Stimulated activated CD8-positive, alpha-beta memory T cell treated with anti-CD3 and anti-CD28 coated beads, Interleukin-7, amount 100 ng/mL, for 4 hours (primary cell): ENCODE data around the gene ADGRE2.
"Not testable (repeated sequence)": the region's sequence is repeated elsewhere in the genome, so short reads cannot be mapped to it uniquely, and the experiment has no call there.

ENCODE experiments used
- DNase-seq, 2 donors: peaks; one replicate each; pipeline ENCODE4 v3.0.0-alpha.2; 2020; ENCODE audit warnings: low read depth in 2 of 2

Gene ADGRE2

DNA sequence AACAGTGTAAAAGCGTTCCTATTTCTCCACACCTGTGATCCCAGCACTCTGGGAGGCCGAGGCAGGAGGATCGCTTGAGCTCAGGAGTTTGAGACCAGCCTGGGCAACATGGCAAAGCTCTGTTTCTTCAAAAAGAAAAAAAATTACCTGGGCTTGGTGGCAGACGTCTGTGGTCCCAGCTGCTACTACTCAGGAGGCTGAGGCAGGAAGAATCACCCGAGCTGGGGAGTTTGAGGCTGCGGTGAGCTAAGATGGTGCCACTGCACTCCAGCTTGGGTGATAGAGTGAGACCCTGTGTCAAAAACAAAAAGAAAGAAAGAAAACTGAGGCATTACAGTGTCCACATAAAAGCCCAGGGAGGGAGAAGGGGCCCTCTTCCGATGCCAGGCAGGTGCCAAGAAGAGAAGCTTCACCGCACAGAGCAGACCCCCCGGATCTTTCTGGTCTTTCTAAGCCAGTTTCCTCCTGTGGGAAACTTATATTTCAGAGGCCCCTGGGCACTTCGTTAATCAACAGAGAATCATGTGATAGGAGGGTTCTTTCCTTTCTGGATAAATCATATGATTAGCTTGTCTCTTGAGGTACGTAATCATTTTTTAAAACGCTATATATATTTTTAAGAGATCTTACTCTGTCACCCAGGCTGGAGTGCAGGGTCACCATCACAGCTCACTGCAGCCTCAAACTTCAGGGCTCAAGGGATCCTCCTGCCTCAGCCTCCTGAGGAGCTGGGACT is at the start of gene ADGRE2:
TSS of gene ADGRE2 (minus strand) at position 451 of the 736 bp plus-strand sequence. CDS start 1,804 bp downstream, outside the sequence.
- DNase-seq: not testable (repeated sequence)

DNA sequence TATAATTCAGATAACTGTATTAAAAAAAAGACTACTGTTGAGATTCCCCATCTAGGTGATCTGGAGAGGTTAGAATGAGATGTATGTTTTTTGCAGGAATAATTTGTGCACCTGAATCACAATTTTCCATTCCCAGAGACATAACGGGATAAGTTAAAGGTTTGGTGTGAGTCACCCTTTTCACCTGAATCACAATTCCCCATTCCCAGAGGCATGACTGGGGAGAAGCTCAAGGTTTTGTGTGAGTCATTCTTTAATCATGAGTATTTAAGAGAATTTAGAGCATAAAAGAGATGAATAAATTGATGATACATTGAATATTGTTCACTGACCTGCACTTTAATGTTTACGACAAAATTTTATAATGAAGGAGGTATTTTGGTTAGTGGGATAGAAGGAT is 47.6 kb upstream of the ADGRE2 start:
- no peak for DNase-seq

DNA sequence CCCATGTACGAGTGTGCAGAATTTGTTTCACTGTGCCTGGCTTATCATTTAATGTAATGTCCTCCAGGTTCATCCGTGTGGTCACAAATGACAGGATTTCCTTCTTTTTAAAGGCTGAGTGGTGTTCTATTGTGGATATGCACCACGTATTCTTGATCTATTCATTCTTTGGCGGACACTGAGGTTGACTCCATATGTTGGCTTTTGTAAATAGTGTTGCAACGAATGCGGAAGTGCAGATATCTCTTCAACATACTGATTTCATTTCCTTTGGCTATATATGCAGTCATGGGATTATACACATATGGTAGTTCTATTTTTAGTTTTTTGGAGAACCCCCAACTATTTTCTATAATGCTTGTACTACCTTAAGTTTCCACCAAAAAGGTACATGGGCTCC is 43.6 kb upstream of the ADGRE2 start:
- no peak for DNase-seq

DNA sequence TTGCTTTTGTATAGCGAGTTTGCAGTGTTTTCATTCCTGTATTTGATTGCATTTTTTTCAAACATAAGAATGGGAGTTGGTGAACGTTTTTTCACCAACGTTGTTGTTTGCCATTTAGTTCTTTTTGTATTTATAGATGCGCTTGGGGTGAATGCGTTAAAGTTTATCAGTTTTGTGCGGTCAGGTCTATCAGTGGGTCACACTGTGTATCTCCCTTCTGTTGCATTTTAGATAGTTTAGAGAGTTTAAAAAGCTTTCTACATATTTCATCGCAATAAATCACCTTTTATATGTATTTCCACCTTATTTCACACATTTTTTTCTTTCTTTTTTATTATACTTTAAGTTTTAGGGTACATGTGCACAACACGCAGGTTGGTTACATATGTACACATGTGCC is 40.2 kb upstream of the ADGRE2 start:
- no peak for DNase-seq

DNA sequence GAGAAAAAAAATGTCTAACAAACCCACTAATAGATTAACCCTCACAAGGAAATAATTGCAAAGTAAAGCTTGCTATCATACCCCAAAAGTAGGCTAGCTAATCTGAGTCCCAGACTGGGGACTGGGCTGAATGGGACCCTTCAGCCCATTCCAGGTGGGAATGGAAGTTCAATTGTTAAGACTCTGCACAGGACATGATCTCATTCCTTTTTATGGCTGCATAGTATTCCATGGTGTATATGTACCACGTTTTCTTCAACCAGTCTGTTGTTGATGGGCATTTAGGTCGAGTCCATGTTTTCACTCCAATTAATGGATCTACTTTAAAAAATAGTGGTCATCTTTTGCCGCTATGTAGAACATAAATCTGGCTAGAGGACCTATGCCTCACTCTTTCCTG is 38.7 kb upstream of the ADGRE2 start:
- no peak for DNase-seq

DNA sequence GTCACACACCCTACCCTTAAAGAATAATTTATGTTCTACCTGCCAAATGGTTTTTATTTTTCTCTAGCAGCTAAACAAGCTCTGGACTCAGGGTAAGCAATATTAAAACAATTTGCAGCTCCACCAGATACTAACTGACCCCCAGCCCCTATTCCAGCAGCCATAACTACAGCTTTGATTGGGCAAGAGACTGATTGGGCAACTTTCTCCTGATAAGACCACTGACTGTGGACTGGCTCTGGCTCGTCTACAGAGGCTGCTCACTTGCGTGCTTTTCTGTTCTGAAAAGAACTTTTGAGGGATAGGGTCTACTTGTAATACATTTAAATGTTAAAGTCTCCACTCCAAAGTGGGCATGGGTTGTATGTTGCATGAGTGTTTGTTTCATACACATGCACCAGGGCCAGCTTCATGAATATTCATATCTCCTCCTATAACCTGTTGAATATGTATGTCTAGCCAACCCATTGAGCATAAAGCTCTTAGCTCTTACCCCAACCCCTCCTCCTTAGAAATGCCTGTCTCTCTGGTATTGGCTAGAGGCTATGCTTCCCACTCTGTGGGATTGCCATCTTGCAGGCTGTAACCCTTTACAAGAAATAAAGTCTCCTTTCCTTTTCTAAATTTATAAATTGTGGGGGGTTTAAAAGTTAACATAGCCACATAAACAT is 36.8 kb upstream of the ADGRE2 start:
- DNase-seq: no peak

DNA sequence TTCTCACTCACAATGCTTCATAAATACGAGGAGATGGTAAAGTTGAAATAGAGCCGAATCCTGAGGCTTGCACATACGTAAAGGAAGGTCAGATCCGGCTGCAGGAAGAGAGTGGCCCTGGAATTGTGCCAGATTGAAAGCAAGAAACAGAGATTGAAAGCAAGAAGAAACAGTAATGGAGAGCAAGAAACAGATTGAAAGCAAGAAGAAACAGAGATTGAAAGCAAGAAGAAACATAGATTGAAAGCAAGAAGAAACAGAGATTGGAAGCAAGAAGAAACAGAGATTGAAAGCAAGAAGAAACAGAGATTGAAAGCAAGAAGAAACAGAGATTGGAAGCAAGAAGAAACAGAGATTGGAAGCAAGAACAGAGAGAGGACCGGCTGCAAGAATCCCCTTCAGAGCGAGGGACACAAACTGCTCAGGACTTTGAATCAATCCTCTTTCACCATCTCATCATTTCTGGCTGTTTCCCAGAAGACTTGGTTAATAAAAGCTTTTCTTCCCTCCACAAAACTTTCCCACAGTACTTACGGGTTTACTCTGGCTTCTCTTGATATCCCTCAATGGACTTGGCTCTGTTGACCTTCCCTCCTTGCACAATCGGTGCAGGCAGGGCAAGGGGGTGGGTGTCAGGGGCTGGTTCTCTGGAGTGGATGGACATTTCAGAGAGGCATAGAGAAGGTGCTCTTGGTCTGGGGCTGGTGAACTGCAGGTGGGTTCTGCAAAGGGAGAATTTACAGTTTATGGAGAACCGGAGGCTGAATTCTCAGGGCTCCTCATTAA is 31.1 kb upstream of the ADGRE2 start:
- no peak for DNase-seq

DNA sequence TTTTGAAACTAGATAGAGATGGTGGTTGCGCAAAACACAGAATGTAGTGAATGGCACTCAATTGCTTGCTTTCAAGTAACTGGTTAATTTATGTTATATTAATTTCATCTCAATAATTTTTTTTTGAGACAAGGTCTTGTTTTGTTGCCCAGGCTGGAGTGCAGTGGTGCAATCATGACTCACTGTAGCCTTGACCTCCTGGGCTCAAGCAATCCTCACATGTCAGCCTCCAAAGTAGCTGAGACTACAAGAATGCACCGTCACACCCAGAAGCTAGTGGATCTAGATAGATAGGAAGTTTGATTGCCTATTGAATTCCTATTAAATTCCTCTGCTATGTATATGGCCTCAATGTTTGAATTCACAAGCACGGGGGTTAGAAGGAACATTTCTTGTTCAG is 26.4 kb upstream of the ADGRE2 start:
- no peak for DNase-seq

DNA sequence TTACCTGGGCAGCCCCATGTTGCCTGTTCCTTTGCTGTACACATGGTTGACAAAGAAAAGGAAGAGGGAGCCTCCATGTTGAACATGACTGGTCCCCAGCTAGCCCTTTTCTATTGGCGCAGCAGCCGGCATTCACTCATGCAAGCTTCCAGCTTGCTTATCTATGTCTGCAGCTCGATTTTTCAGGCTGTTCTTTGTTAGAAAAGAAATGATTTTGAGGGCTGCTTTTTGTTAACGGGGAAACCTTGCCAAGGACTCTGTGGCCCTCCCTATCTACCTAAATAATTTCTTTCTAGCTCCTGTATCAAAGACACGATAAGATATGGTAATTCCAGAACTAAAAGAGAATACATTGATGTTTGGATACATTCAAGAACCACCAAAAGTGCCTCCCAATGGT is 20.4 kb upstream of the ADGRE2 start:
- DNase-seq: no peak

DNA sequence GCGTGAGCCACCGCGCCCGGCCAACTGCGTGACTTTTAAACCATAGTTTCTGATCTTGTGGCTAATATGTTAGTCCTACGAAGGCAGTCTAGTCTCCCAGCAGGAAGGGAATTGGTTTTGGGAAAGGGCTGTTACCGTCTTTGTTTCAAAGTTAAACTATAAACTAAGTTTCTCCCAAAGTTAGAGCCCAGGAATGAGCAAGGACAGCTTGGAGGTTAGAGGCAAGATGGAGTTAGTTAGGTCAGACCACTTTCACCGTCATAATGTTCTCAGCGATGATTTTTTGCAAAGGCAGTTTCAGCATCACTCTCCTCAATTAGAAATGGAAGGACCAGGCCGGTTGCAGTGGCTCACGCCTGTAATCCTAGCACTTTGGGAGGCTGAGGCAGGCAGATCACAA is 17.7 kb upstream of the ADGRE2 start:
- no peak for DNase-seq

DNA sequence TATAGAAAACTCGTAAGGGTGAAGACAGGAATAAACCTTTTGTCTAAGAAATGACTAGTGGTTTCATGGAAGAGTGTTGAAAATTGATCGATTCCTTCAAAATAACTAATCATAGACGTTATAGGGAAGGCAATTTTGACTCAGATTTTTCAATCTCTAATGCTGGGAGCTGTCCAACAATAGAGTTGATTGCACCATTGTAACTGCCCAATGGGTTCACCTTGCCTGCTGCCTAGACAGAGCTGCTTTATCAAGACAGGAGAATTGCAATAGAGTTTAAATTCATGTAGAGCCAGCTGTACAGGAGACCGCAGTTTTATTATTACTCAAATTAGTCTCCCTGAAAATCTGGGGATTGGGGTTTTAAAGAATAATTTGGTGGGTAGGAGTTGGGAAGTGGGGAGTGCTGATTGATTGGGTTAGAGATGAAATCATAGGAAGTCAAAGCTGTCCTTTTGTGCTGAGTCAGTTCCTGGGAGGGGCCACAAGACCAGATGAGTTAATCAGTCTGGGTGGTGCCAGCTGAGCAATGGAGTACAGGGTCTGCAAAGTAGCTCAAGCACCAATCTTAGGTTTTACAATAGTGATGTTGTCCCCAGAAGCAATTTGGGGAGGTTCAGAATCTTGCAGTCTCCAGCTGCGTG is 16.8 kb upstream of the ADGRE2 start:
- DNase-seq: no peak

DNA sequence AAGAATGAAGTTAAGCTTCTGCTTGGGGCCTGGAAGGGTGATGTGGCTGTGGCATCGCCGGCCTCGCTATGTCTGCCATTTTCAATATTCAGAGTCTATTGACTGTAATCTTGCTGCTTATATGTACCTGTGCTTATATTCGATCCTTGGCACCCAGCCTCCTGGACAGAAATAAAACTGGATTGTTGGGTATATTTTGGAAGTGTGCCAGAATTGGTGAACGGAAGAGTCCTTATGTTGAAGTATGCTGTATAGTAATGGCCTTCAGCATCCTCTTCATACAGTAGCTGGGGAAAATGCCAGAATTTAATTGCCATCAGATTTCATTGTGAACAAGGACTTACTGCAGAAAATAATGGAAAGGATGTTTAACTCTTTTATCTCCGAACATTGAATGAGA is 13.9 kb upstream of the ADGRE2 start:
- DNase-seq: not testable (repeated sequence)

DNA sequence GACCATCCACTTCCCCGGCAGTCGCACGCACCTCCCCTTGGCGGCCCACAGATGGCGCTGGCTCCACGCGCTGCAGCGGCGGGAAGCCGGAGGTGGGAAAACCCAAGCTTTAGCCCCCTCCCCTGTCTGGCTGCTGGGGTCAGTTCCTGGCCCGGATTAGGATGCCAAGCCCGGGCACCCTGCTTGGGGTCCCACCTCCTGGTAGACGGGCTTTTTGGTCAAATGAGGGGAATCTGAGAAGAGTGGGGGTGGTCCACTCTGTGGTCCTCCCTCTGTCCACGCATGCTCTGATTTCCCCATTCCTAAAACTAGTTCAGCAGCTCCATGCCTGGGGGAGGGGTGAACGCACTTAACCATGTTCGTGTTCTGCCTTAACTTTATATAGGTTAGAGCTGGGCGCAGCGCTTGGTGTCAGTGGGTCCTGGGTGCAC is 8.1 kb upstream of the ADGRE2 start:
- DNase-seq: no peak

DNA sequence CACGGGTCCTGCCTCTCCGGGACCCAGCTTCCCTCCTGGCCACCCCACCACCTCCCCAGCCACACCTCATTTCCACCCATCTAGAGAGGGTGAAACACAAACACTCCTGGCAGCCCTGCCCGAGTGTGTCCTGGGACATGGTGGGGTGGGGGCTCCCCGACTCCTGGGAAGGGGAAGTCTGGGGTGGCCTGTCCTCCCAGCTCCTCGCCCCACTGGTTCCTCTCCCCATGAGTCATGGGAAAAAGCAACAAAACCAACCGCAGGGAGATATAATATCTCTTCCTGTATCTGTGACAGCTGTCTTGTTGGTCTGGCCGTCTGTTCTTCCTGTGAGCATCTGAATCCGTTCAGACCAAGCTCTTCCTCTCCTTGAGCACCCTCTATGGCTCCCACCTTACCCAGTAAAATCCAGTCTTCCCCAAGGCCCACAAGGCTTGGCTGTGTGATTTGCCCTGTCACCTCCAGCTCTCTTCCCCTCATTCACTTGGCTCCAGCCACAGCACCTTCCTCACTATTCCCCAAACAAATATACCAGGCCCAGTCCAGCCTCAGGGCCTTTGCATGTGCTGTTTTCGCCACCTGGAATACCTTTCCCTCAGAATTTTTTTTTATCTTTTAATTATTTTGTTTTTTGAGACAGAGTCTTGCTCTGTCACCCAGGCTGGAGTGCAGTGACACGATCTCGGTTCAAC is 6.9 kb upstream of the ADGRE2 start:
- DNase-seq: not testable (repeated sequence)

DNA sequence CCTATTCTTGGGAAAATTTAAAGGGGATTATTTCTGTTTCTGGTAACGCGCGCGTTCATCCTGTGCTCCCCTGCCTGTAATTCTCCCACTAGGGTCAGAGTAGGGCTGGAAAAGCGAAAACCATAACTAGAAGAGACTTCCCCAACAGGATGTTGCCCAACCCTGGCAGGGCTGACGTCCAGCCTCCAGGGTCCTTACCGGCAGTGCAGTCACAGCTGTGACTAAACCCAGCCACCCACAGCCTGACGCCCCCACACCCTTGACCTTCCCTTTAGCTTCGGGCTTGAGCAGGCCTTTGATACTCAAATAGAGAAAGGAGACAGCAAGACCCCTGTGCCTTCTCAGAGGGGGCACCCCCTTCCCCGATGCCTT is 6.4 kb upstream of the ADGRE2 start:
- not testable (repeated sequence) for DNase-seq

DNA sequence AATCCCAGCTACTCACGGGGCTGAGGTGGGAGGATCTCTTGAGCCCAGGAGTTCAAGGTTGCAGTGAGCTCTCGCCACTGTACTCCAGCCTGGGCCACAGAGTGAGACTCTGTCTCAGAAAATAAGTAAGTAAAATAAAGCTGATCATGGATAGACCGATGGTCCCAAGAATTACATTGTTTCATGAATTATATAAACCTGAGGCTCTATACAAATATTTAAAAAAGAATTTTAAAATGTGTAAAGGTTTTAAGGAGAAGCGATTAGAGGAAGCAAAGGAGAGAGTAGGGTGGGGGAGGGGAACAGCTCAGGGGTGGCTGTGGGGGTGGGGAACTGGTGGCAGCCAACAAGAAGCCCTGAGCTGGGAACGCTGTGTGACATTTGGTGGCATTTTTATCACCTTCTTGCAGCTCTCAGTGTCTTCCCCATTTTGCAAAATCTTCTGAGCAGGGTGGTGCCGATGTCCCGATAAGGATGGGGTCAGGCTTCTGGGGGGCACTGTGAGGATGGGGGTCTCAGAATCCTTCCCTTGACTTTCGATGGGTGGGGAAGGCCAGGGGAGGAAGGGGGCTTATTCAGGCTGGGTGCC is 5.1 kb upstream of the ADGRE2 start:
- DNase-seq: not testable (repeated sequence)

DNA sequence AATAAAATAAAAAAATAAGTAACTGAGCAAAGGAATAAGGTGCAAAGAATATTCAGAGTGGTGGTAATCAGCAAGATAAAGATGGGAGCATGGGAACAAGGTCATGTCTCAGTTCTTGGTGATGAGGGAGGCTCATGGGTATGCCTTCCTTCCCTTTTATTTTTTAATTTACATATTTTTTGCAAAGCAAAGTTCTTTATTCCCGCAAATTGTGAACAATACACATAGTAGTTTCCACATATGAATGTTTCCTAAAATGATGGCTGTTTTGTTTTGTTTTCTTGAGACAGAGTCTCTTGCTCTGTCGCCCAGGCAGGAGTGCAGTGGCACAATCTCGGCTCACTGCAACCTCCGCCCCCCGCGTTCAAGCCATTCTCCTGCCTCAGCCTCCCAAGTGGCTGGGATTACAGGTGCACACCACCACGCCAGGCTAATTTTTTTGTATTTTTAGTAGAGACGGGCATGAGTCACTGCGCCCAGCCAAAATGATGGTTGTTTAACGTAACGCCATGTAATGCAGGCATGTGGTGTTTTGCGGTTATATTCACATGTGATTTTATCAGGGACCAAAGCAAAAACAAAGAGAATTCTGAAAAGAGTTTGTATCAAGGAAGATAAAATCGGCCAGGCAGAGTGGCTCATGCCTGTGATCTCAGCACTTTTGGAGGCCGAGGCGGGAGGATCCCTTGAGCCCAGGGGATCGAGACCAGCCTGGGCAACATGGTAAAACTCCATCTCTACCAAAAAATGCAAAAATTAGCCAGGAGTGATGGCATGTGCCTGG is 4.5 kb upstream of the ADGRE2 start:
- DNase-seq: no peak

DNA sequence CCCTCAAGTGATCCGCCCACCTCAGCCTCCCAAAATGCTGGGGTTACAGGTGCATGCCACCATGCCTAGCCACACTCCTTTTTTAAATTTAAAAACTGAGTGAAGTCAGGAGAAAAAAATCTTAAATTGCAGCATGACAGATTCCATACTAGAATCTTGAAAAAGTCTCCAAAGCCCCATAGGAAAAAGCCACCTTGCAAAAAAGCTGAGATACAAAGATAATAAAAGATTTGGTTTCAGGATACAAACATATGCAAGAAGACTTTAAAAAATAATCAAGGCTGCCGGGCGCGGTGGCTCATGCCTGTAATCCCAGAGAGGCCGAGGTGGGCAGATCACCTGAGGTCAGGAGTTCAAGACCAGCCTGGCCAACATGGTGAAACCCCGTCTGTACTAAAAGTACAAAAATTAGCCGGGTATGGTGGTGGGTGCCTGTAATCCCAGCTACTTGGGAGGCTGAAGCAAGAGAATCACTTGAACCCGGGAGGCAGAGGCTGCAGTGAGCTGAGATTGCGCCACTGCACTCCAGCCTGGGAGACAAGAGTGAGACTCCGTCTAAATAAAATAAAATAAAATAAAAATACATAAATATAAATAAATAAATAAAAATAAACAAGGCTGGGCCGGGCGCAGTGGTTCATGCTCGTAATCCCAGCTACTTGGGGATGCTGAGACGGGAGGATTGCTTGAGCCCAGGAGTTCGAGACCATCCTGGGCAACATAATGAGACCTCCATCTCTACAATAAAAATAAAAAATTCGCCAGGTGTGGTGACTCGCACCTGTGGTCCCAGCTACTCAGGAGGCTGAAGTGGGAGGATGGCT is 3.6 kb upstream of the ADGRE2 start:
- DNase-seq: not testable (repeated sequence)

DNA sequence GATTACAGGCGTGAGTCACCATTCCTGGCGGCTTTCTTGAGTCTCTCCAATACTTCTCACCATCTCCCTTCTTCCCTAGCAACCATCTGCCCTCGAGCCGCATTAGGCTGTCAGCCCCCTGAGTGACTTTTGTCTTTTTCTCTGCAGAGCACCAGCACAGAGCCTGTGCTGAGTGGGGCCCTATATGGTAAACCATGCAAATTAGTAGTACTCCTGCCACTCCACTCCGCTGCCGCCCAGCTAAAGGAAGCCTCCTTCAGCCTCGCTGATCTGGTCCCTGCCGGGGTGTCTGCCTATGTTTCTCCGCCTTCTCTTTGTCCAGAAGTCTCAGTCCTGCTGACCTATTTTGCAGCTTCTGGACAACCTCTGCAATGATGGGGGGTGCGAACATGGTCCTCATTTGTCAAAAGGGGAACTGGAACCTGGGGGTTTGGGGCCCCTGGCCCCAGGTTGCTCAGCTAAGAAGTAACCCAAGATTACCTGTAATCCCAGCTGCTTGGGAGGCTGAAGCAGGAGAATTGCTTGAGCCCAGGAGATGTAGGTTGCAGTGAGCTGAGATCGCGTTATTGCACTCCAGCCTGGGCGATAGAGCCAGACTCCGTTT is 2.4 kb upstream of the ADGRE2 start:
- DNase-seq: not testable (repeated sequence)
